Right lobe of liver (tissue), 6 donors: Measurements from ENCODE around the gene SCN3B. TPM values are rescaled to one million over a fixed set of nuclear protein-coding genes. Genes with fewer than 3 reads are reported as not detected.

Experiments
- ATAC-seq, 4 donors: fragments of 200-7000 bp; cut with Tn5 transposase; one replicate each; pipeline ENCODE4 v1.9.1; 2020; ENCODE audit warnings: mild to moderate bottlenecking in 4 of 4, moderate library complexity in 4 of 4
- DNase-seq, 3 donors: peaks; one replicate each; pipeline ENCODE4 v3.0.0-alpha.2; 2020
- H3K27ac ChIP-seq, 3 donors: fragments of 200-600 bp; one replicate each; pipeline ENCODE4 v1.8.0; 2022
- H3K27me3 ChIP-seq, 2 donors: fragments of 200-600 bp; one replicate each; pipeline ENCODE4 v1.8.0; 2022
- H3K36me3 ChIP-seq, 4 donors: fragments of 200-600 bp; sonication (generic) in 1 of 4; one replicate each; pipeline versions ENCODE4 v1.5.1 to v1.8.0; 2017 to 2022; ENCODE audit warnings: control low read depth in 1 of 4
- H3K4me1 ChIP-seq, 4 donors: fragments of 200-600 bp; sonication (generic) in 1 of 4; one replicate each; pipeline versions ENCODE4 v1.5.1 to v1.8.0; 2017 to 2022; ENCODE audit warnings: control low read depth in 1 of 4
- H3K4me3 ChIP-seq, 3 donors: fragments of 200-600 bp; one replicate each; pipeline ENCODE4 v1.8.0; 2022
- H3K9me3 ChIP-seq, 4 donors: fragments of 200-600 bp; sonication (generic) in 1 of 4; one replicate each; pipeline versions ENCODE4 v1.5.1 to v1.8.0; 2017 to 2022; ENCODE audit warnings: control low read depth in 1 of 4
- POLR2A ChIP-seq: fragments of 450-650 bp; IDR thresholded peaks from one replicate; pipeline ENCODE4 v1.6.1; 2017; ENCODE audit warnings: antibody characterized with exemption, mild to moderate bottlenecking
- WGBS: methylation state at CpG from one replicate; pipeline ENCODE4 v1.1.6; 2018; ENCODE audit warnings: low coverage, low lambda C conversion rate; ENCODE audit not compliant: insufficient coverage; ENCODE audit errors: missing lambda C conversion rate; 5-methylcytosine and 5-hydroxymethylcytosine counted together
- intact Hi-C, 2 donors: fragments of 100-400 bp; cut with DNase I; formaldehyde crosslinking; loops; one replicate each; pipeline versions ENCODE4 v1.11.2 to v1.14.1; 2022
- total RNA-seq, 6 experiments: library from RNA; depleted of rRNA in 2 of 6; stranded (reverse); fragments of >200 nt in 2 of 6; fragmentation: NEBNext Ultra II Directional in 3 of 6; extraction: Animal tissue kit (Norgen Biotek cat#: 25700) in 3 of 6; gene quantifications; one replicate each; pipeline versions ENCODE4 v1.1.0 to v1.2.4, GENCODE V29; 2016 to 2023
- TF ChIP-seq, protein P1 (sequence below), 4 donors: fragments of 200-600 bp in 3 of 4; fragments of 450-650 bp in 1 of 4; IDR thresholded peaks; one replicate each; pipeline versions ENCODE4 v1.5.1 to v1.8.0; 2016 to 2022; ENCODE audit warnings: antibody characterized with exemption in 4 of 4, mild to moderate bottlenecking in 2 of 4
- donor health status: DM: no; HTN: yes; CAD: no.
- donor health status: DM: no; HTN: no; CAD: no.
- donor health status: DM: no; HTN: no; CAD: no.
- donor health status: DM: no; HTN: yes; CAD: no.
- donor health status: DM: no; HTN: yes; CAD: no.

The SCN3B gene
- total RNA-seq, 6 experiments from 2014 or later, result 0.04 to 0.20 (median 0.09) TPM; not detected in 1

DNA sequence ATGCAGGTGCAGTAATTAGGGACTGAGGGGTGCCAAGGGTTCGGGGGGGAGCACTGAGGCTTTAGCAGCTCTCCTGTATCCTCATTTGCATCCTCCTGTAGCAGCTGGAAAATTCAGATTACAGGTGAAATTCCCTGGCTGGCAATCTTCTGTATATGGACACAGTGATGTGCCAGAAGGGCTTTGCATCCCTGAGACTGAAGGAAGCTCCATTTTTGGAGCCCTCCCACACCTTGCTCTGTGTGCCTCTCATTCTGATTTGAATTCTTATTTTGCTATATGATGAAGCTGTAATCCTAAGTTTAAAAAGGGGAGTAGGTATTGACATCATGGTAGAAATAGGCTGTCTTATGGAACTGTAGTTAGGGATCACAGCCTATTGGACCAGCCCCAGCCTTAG, 46.6 kb downstream of the SCN3B start:
- WGBS, result 67% methylated on average over 1 of the region's 1 CpG
- H3K36me3 ChIP-seq, result no peaks in the 10 kb centered on the region

DNA sequence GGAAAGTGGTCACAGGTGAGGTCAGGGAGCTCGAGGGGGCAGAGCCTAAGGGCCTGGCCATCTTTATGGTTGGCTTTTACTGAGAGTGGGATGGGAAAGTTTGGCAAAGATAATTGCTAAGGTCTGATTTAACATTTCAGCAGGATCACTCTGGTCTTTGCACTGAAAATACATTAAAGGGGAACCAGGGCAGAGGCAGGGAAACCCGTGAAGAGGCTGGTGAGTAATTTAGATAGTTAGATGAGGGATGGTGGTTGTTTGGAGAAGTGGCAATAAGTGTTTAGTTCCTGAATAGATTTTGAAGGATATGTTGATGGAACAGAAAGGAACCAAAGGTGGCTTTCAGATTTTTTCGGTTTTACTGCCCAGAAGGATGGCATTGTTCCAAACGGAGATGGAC, 50.8 kb downstream of the SCN3B start:
- Histone ChIP-seq H3K36me3 (no peaks in the 10 kb centered on the region), H3K27me3 (no peaks in the 10 kb centered on the region), H3K4me3 (no peak overlapping the region), H3K4me1 (no peaks in the 10 kb centered on the region), H3K27ac (no peak overlapping the region), H3K9me3 (no peaks in the 10 kb centered on the region)
- no peak for ATAC-seq
- intact Hi-C loops, result no loop called here
- 66% methylated on average over 4 of the region's 4 CpGs for WGBS
- no peak for TF ChIP-seq POLR2A
- TF ChIP-seq, protein P1, sequence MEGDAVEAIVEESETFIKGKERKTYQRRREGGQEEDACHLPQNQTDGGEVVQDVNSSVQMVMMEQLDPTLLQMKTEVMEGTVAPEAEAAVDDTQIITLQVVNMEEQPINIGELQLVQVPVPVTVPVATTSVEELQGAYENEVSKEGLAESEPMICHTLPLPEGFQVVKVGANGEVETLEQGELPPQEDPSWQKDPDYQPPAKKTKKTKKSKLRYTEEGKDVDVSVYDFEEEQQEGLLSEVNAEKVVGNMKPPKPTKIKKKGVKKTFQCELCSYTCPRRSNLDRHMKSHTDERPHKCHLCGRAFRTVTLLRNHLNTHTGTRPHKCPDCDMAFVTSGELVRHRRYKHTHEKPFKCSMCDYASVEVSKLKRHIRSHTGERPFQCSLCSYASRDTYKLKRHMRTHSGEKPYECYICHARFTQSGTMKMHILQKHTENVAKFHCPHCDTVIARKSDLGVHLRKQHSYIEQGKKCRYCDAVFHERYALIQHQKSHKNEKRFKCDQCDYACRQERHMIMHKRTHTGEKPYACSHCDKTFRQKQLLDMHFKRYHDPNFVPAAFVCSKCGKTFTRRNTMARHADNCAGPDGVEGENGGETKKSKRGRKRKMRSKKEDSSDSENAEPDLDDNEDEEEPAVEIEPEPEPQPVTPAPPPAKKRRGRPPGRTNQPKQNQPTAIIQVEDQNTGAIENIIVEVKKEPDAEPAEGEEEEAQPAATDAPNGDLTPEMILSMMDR (IDR thresholded peaks at IDR 0.05), result no peak
- DNase-seq, result no peak

More for the DNA sequence above, 46.6 kb downstream of the SCN3B start:
- Histone ChIP-seq H3K9me3 (no peaks in the 10 kb centered on the region), H3K4me1 (no peaks in the 10 kb centered on the region), H3K27ac (no peak overlapping the region), H3K4me3 (no peak overlapping the region), H3K27me3 (no peaks in the 10 kb centered on the region)
- ATAC-seq (no peak), DNase-seq (no peak)
- intact Hi-C loops, result no loop called here
- TF ChIP-seq, protein P1 (IDR thresholded peaks at IDR 0.05), result no peak
- TF ChIP-seq POLR2A, result no peak

DNA sequence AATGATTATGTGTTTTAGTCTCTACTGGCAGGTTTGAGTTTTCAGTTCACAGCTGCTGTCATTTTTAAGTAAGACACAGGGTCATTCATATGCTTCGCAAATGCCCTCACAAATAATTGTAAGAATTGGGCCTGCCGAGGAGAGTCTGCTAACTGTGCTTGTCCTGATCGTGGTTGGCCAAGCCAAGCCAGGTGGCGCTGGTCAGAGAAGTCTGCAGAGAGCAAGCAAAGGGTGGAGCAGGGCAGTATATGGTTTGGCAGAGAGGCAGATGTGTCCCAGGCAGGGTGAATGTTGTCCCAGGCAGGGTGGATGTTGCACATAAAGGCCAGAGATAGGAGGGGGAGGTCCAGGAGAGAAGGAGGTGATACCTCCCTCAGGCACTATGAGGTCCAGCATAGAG, 52.7 kb downstream of the SCN3B start:
- no peaks in the 10 kb centered on the region for H3K9me3 ChIP-seq
- H3K4me1 ChIP-seq, result no peaks in the 10 kb centered on the region
- H3K4me3 ChIP-seq, result no peak overlapping the region
- H3K27ac ChIP-seq, result no peak overlapping the region
- H3K36me3 ChIP-seq, result no peaks in the 10 kb centered on the region
- 80% methylated on average over 3 of the region's 4 CpGs for WGBS
- H3K27me3 ChIP-seq, result no peaks in the 10 kb centered on the region
- no peak for ATAC-seq
- DNase-seq, result no peak
- no peak for TF ChIP-seq POLR2A
- TF ChIP-seq, protein P1 (IDR thresholded peaks at IDR 0.05), result no peak
- intact Hi-C loops, result no loop called here

DNA sequence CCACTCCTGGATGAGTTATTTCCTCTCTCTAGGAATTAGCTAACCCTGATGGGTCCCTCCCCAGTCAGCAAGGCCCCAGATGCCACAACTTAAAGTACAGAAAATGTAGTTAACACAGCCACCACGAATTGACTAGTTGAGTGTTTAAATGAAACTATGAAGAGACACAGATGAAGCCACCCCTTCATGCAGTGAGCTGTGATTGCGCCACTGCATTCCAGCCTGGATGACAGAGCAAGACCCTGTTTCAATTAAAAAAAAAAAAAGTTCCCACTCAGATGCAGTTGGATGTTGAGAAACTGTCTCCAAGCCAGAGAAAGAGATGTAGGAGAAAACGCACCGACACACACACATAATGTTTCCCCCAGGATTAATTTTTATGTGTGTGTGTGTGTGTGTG, 53.3 kb downstream of the SCN3B start:
- no peaks in the 10 kb centered on the region for H3K4me1 ChIP-seq
- no peaks in the 10 kb centered on the region for H3K9me3 ChIP-seq
- DNase-seq (no peak), ATAC-seq (no peak)
- no peaks in the 10 kb centered on the region for H3K36me3 ChIP-seq
- H3K27ac ChIP-seq, result no peak overlapping the region
- WGBS, result 79% methylated on average over 4 of the region's 4 CpGs
- H3K4me3 ChIP-seq, result no peak overlapping the region
- TF ChIP-seq, protein P1 (IDR thresholded peaks at IDR 0.05), result no peak
- TF ChIP-seq POLR2A, result no peak
- intact Hi-C loops, result no loop called here
- no peaks in the 10 kb centered on the region for H3K27me3 ChIP-seq

DNA sequence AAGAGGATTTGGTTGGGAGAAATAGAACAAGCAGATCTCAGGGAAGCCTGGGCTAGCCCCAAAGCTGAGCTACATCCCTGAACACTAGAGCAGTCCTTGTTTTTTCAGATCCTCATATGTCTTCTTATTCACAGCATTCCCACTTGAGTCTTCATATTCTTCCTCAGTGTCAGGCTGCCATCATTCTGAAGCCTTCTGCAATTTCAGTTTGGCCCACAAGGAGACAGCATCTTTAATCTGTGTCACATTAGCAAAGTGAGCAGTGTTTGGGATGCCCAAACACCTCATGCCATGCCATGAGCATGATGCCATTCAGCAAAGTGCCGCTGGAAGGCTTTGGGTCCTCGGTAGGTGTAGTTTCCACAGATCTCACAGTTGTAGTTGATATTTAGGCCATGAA, 56.6 kb downstream of the SCN3B start:
- intact Hi-C loops, result no loop called here
- DNase-seq, result no peak
- no peaks in the 10 kb centered on the region for H3K27me3 ChIP-seq
- no peaks in the 10 kb centered on the region for H3K36me3 ChIP-seq
- H3K4me3 ChIP-seq, result no peak overlapping the region
- no peaks in the 10 kb centered on the region for H3K4me1 ChIP-seq
- no peaks in the 10 kb centered on the region for H3K9me3 ChIP-seq
- WGBS, result no CpG with 5 or more reads among the region's 2 CpGs
- no peak for ATAC-seq
- TF ChIP-seq, protein P1 (IDR thresholded peaks at IDR 0.05), result no peak
- no peak for TF ChIP-seq POLR2A
- no peak overlapping the region for H3K27ac ChIP-seq
